ENCODE results near the gene WFDC2.
A peak's percentile ranks its signal among the peaks of the same experiment; 100 is the strongest.

WFDC2 gene

GRCh38 chr20:45467172-45467571 is 2.4 kb upstream of the WFDC2 start:
- Histone ChIP-seq H3K4me3 (ENCODE audit: low read length) (no peak overlapping the region), H3F3A (ENCODE audit: control insufficient read depth, insufficient read depth) (no peaks in the 10 kb centered on the region), H3K4me2 (ENCODE audit: low read length) (no peak overlapping the region), H3K27ac (ENCODE audit: low read depth, low read length) (no peak overlapping the region), H3K27me3 (ENCODE audit: control insufficient read depth, low read length) (peaks cover 78% of the 10 kb centered on the region), H3K79me2 (ENCODE audit: control insufficient read depth, low read length) (no peaks in the 10 kb centered on the region), H3K36me3 (ENCODE audit: control insufficient read depth, low read length) (no peaks in the 10 kb centered on the region), H3K4me1 (ENCODE audit: control insufficient read depth, low read length) (peaks cover 12% of the 10 kb centered on the region), H4K20me1 (ENCODE audit: control insufficient read depth, insufficient read depth, low read depth, low read length) (no peaks in the 10 kb centered on the region), H3K9me3 (ENCODE audit: control insufficient read depth, insufficient read depth, low read length) (no peaks in the 10 kb centered on the region), H3K9me2 (replicated peaks; ENCODE audit: control insufficient read depth, low read length) (no peaks in the 10 kb centered on the region)
- TF ChIP-seq EZH2phosphoT487 (IDR thresholded peaks at IDR 0.05; ENCODE audit: borderline replicate concordance, low read length) = no peak
- TF ChIP-seq CTCF (IDR thresholded peaks at IDR 0.05; ENCODE audit: low read depth, low read length, poor library complexity, severe bottlenecking) = no peak

GRCh38 chr20:45467861-45468260 is 1.7 kb upstream of the WFDC2 start:
- no peaks in the 10 kb centered on the region for H3K79me2 ChIP-seq (ENCODE audit: control insufficient read depth, low read length)
- TF ChIP-seq EZH2phosphoT487 (IDR thresholded peaks at IDR 0.05; ENCODE audit: borderline replicate concordance, low read length) (no peak), CTCF (IDR thresholded peaks at IDR 0.05; ENCODE audit: low read depth, low read length, poor library complexity, severe bottlenecking) (no peak)
- no peak overlapping the region for H3K27ac ChIP-seq (ENCODE audit: low read depth, low read length)
- H3K4me1 ChIP-seq (ENCODE audit: control insufficient read depth, low read length) = peaks cover 12% of the 10 kb centered on the region
- H3K4me2 ChIP-seq (ENCODE audit: low read length) = no peak overlapping the region
- no peaks in the 10 kb centered on the region for H3F3A ChIP-seq (ENCODE audit: control insufficient read depth, insufficient read depth)
- peaks cover 71% of the 10 kb centered on the region for H3K27me3 ChIP-seq (ENCODE audit: control insufficient read depth, low read length)
- no peaks in the 10 kb centered on the region for H3K9me3 ChIP-seq (ENCODE audit: control insufficient read depth, insufficient read depth, low read length)
- H3K36me3 ChIP-seq (ENCODE audit: control insufficient read depth, low read length) = no peaks in the 10 kb centered on the region
- no peak overlapping the region for H3K4me3 ChIP-seq (ENCODE audit: low read length)
- H3K9me2 ChIP-seq (replicated peaks; ENCODE audit: control insufficient read depth, low read length) = no peaks in the 10 kb centered on the region
- H4K20me1 ChIP-seq (ENCODE audit: control insufficient read depth, insufficient read depth, low read depth, low read length) = no peaks in the 10 kb centered on the region

GRCh38 chr20:45470262-45470931 is 844 bp downstream of the WFDC2 start:
- Histone ChIP-seq H3K27me3 (ENCODE audit: control insufficient read depth, low read length) (peaks cover 49% of the 10 kb centered on the region), H3K36me3 (ENCODE audit: control insufficient read depth, low read length) (no peaks in the 10 kb centered on the region), H3K27ac (ENCODE audit: low read depth, low read length) (no peak overlapping the region), H3K4me1 (ENCODE audit: control insufficient read depth, low read length) (peaks cover 12% of the 10 kb centered on the region), H3K79me2 (ENCODE audit: control insufficient read depth, low read length) (no peaks in the 10 kb centered on the region), H3K9me3 (ENCODE audit: control insufficient read depth, insufficient read depth, low read length) (no peaks in the 10 kb centered on the region), H3F3A (ENCODE audit: control insufficient read depth, insufficient read depth) (no peaks in the 10 kb centered on the region), H3K4me3 (ENCODE audit: low read length) (peak overlapping the region; percentile 52; the same call in 1 of the 2 replicates), H4K20me1 (ENCODE audit: control insufficient read depth, insufficient read depth, low read depth, low read length) (no peaks in the 10 kb centered on the region), H3K4me2 (ENCODE audit: low read length) (peak overlapping the region; percentile 63), H3K9me2 (replicated peaks; ENCODE audit: control insufficient read depth, low read length) (no peaks in the 10 kb centered on the region)
- TF ChIP-seq EZH2phosphoT487 (IDR thresholded peaks at IDR 0.05; ENCODE audit: borderline replicate concordance, low read length) = no peak
- TF ChIP-seq CTCF (IDR thresholded peaks at IDR 0.05; ENCODE audit: low read depth, low read length, poor library complexity, severe bottlenecking) = no peak
